K562 (cell line): ENCODE results near the gene DUOXA2. TPM values are rescaled to one million over a fixed set of nuclear protein-coding genes. Genes with fewer than 3 reads are reported as not detected.

Source experiments
- ATAC-seq: fragments of 200-7000 bp; cut with Tn5 transposase; 3 replicates; pipeline ENCODE4 v1.9.1; 2020; ENCODE audit warnings: moderate library complexity
- BruUV-seq: library from RNA; stranded (reverse); fragments of 400-500 nt; replicated peaks from 2 replicates; lab custom pipeline; 2021; lab: Mats Ljungman, UMichigan
- CTCF ChIA-PET: fragments of 300-600 bp; formaldehyde crosslinking; extraction: SDS; loops from one replicate; lab custom pipeline; 2021; ENCODE audit warnings: low intra/inter-chr PET ratio; lab: Yijun Ruan, JAX
- POLR2A ChIA-PET: fragments of 300-600, 350-650 bp; sonication (Branson Sonifier 250); formaldehyde crosslinking; extraction: SDS; loops from one replicate; lab custom pipeline; 2021; ENCODE audit warnings: antibody characterized with exemption, inconsistent platforms; lab: Yijun Ruan, JAX
- DNase-seq, 4 experiments: peaks; one replicate each; pipeline versions ENCODE4 v3.0.0 to v3.0.0-alpha.2; 2011 to 2018; ENCODE audit warnings: low spot score in 3 of 4, mixed read lengths in 3 of 4; ENCODE audit errors: extremely low read depth in 1 of 4
- FAIRE-seq: peaks from 2 replicates; lab custom pipeline; 2011; peaks lifted over from hg19 to GRCh38; lab: Jason Lieb, UNC
- H2AFZ ChIP-seq: 2 replicates; pipeline ENCODE4 v1.6.0; 2011; ENCODE audit warnings: low read depth, low read length, control low read depth, inconsistent platforms
- H3K27ac ChIP-seq: fragments of 200-600 bp; 3 replicates; pipeline ENCODE4 v1.8.0; 2011; ENCODE audit warnings: low read depth, mild to moderate bottlenecking, control low read depth, inconsistent platforms, low read length, moderate library complexity, mixed read lengths; ENCODE audit errors: extremely low read depth
- H3K27me3 ChIP-seq, 2 experiments: fragments of 300-600 bp in 1 of 2; 2 replicates in 1 of 2; 3 replicates in 1 of 2; pipeline versions ENCODE4 v1.6.0 to v1.8.0; 2011; ENCODE audit warnings: inconsistent platforms in 2 of 2, low read length in 2 of 2, mild to moderate bottlenecking in 1 of 2, mixed read lengths in 1 of 2, moderate library complexity in 1 of 2; ENCODE audit not compliant: control insufficient read depth in 2 of 2, insufficient read depth in 2 of 2
- H3K36me3 ChIP-seq: fragments of 300-600 bp; 3 replicates; pipeline ENCODE4 v1.8.0; 2011; ENCODE audit warnings: mild to moderate bottlenecking, low read length, inconsistent platforms; ENCODE audit not compliant: control insufficient read depth, insufficient read depth
- H3K4me1 ChIP-seq, 2 experiments: fragments of 200-600 bp in 1 of 2; replicated peaks in 1 of 2; 2 replicates in 1 of 2; 3 replicates in 1 of 2; pipeline versions ENCODE4 v1.5.1 to v1.8.0; 2011; ENCODE audit warnings: inconsistent platforms in 2 of 2, low read length in 2 of 2, mild to moderate bottlenecking in 1 of 2, mixed read lengths in 1 of 2, moderate library complexity in 1 of 2; ENCODE audit not compliant: control insufficient read depth in 2 of 2, insufficient read depth in 2 of 2
- H3K4me2 ChIP-seq: 2 replicates; pipeline ENCODE4 v1.6.1; 2011; ENCODE audit warnings: low read length, control low read depth, inconsistent platforms, mixed read lengths; ENCODE audit not compliant: insufficient read depth
- H3K4me3 ChIP-seq: fragments of 200-600 bp; sonication (generic), shearing (Covaris generic); 2 replicates; pipeline ENCODE4 v1.5.1; 2016; ENCODE audit warnings: control low read depth, inconsistent platforms
- H3K79me2 ChIP-seq: fragments of 200-600 bp; 3 replicates; pipeline ENCODE4 v1.8.0; 2011; ENCODE audit warnings: low read length, inconsistent platforms; ENCODE audit not compliant: control insufficient read depth, insufficient read depth
- H3K9ac ChIP-seq, 2 experiments: 2 replicates each; pipeline versions ENCODE4 v1.6.0 to v1.6.1; 2011; ENCODE audit warnings: low read depth in 2 of 2, low read length in 2 of 2, control low read depth in 1 of 2, inconsistent platforms in 1 of 2, mild to moderate bottlenecking in 1 of 2, mixed read lengths in 1 of 2; ENCODE audit not compliant: insufficient read depth in 1 of 2
- H3K9me1 ChIP-seq: one replicate; pipeline ENCODE4 v1.6.0; 2011; ENCODE audit warnings: inconsistent platforms, mild to moderate bottlenecking, low read length, moderate library complexity; ENCODE audit not compliant: control insufficient read depth, insufficient read depth
- H3K9me3 ChIP-seq: replicated peaks from 2 replicates; pipeline ENCODE4 v1.5.1; 2011; ENCODE audit warnings: low read depth, low read length, inconsistent platforms; ENCODE audit not compliant: control insufficient read depth, insufficient read depth
- H4K20me1 ChIP-seq: replicated peaks from 2 replicates; pipeline ENCODE4 v1.6.1; 2011; ENCODE audit warnings: low read length, inconsistent platforms, mixed read lengths; ENCODE audit not compliant: control insufficient read depth, insufficient read depth
- DACH1 ChIP-seq: fragments of 450-650 bp; IDR thresholded peaks from 2 replicates; pipeline ENCODE4 v1.6.1; 2018; ENCODE audit not compliant: partially characterized antibody
- ESRRB ChIP-seq: fragments of 250-450 bp; sonication (Bioruptor Pico); IDR thresholded peaks from 2 replicates; pipeline ENCODE4 v1.5.0; 2020; ENCODE audit warnings: mild to moderate bottlenecking, moderate library complexity, borderline replicate concordance
- HDAC2 ChIP-seq: fragments of 450-650 bp; IDR thresholded peaks from 2 replicates; pipeline ENCODE4 v1.6.1; 2016; ENCODE audit warnings: mild to moderate bottlenecking
- KLF1 ChIP-seq: fragments of 450-650 bp; IDR thresholded peaks from 2 replicates; pipeline ENCODE4 v1.6.1; 2016; ENCODE audit warnings: missing genetic modification characterization, missing compliant biosample characterization
- THAP12 ChIP-seq: fragments of 250-450 bp; sonication (Bioruptor Pico); IDR thresholded peaks from 2 replicates; pipeline ENCODE4 v1.9.0; 2021; ENCODE audit warnings: mild to moderate bottlenecking, inconsistent platforms
- ZFPM2 ChIP-seq: fragments of 250-450 bp; sonication (Bioruptor Pico); IDR thresholded peaks from 2 replicates; pipeline ENCODE4 v1.5.1; 2022; ENCODE audit warnings: mild to moderate bottlenecking
- ZKSCAN8 ChIP-seq: fragments of 200-800 bp; sonication (Bioruptor generic); IDR thresholded peaks from 2 replicates; pipeline ENCODE4 v1.6.1; 2016; ENCODE audit warnings: missing genetic modification characterization, missing compliant biosample characterization
- ZNF224 ChIP-seq: sonication (generic); formaldehyde crosslinking; IDR thresholded peaks from 2 replicates; pipeline ENCODE4 v1.8.0; 2022; ENCODE audit warnings: mild to moderate bottlenecking, missing genetic modification reagents
- WGBS: fragments of 100-300 bp; shearing (Covaris generic); methylation state at CpG from one replicate; pipeline ENCODE4 v1.1.6; 2016; ENCODE audit warnings: low coverage, mixed read lengths; ENCODE audit not compliant: insufficient coverage; ENCODE audit errors: missing lambda C conversion rate; 5-methylcytosine and 5-hydroxymethylcytosine counted together
- in situ Hi-C: fragments of 300-500 bp; cut with MboI; formaldehyde crosslinking; loops from 4 replicates; pipeline ENCODE4 v1.15.0; 2018; ENCODE audit warnings: inconsistent platforms, mixed read lengths
- intact Hi-C: fragments of 100-400 bp; cut with micrococcal nuclease; formaldehyde crosslinking; loops from 2 replicates; pipeline ENCODE4 v1.14.2; 2022
- polyA plus RNA-seq, 8 experiments: library from polyadenylated mRNA; depleted of rRNA in 4 of 8; stranded (reverse) in 5 of 8; unstranded in 3 of 8; fragments of >200 nt; fragmentation: Nextera tagmentation in 2 of 8; fragmentation: Illumina TruSeq in 1 of 8; extraction: Ambion mirVana in 2 of 8; extraction: Trizol in 1 of 8; gene quantifications; 2 replicates each; pipeline versions ENCODE4 v1.2.1 to v1.2.3, GENCODE V29; 2011 to 2014; ENCODE audit warnings: inconsistent platforms in 1 of 8, missing spikeins in 1 of 8
- total RNA-seq, 7 experiments: library from RNA; depleted of rRNA in 6 of 7; stranded (reverse); fragments of >200 nt in 6 of 7; fragmentation: Illumina TruSeq in 2 of 7; extraction: Trizol in 2 of 7; gene quantifications; 2 replicates each; pipeline versions ENCODE4 v1.2.1 to v1.2.3, GENCODE V29; 2011 to 2021; ENCODE audit warnings: low replicate concordance in 1 of 7

The DUOXA2 gene
- total and polyA plus RNA-seq, 9 of the 15 experiments (the other 6 are each of a cell fraction or from before 2014, with no cell fraction given): not detected

GRCh38 chr15:45163508-45163856 is 49.4 kb downstream of the DUOXA2 start:
- H3K9me1 ChIP-seq: no peaks in the 10 kb centered on the region
- CTCF ChIA-PET: interaction anchor here (0.6 to 4.3 kb wide), 2 partner anchors 112 to 295 kb away, joined by 3 to 48 read pairs; no protein-coding TSS in a partner anchor
- no TSS peak for BruUV-seq
- intact Hi-C loops: loop anchor here (1.0 to 10.0 kb wide), 6 partner anchors 35 to 451 kb away; a partner anchor contains a TSS
- in situ Hi-C loops: no loop called here
- TF ChIP-seq ESRRB (CRISPR knock-in tag): no peak
- TF ChIP-seq KLF1 (tag): 0 out of 2 replicates have a peak, but pooled peaks have one; percentile 38
- TF ChIP-seq THAP12 (CRISPR knock-in tag): no peak
- TF ChIP-seq HDAC2: no peak
- TF ChIP-seq ZKSCAN8: no peak
- TF ChIP-seq ZFPM2 (CRISPR knock-in tag): no peak
- TF ChIP-seq DACH1: no peak
- TF ChIP-seq ZNF224 (CRISPR knock-in tag): no peak
- POLR2A ChIA-PET: interaction anchor here (0.5 to 2.4 kb wide), 9 partner anchors 8 to 116 kb away, joined by 3 to 14 read pairs (median 4); no protein-coding TSS in a partner anchor
- H3K27me3 ChIP-seq: no peaks in the 10 kb centered on the region
- H3K36me3 ChIP-seq: no peaks in the 10 kb centered on the region
- H3K4me3 ChIP-seq: no peak overlapping the region
- H2AFZ ChIP-seq: no peak overlapping the region
- FAIRE-seq (no peak), ATAC-seq (no peak), DNase-seq (no peak)
- H3K27ac ChIP-seq: no peak overlapping the region
- peaks cover 5% of the 10 kb centered on the region; the same call in 1 of the 2 replicates for H4K20me1 ChIP-seq
- peaks cover 14 to 34% of the 10 kb centered on the region in 2 experiments for H3K4me1 ChIP-seq
- H3K9me3 ChIP-seq: no peaks in the 10 kb centered on the region
- no peak overlapping the region for H3K4me2 ChIP-seq
- H3K79me2 ChIP-seq: peaks cover 3% of the 10 kb centered on the region; the same call in 1 of the 3 replicates
- H3K9ac ChIP-seq: no peak overlapping the region
- WGBS: 43% methylated on average over 9 of the region's 9 CpGs
